ENCODE data around the gene DALRD3. TPM values are rescaled to one million over a fixed set of nuclear protein-coding genes. Genes with fewer than 3 reads are reported as not detected.

DALRD3 gene
- total RNA-seq, 1 experiment from 2014 or later = 42.9 TPM

DNA sequence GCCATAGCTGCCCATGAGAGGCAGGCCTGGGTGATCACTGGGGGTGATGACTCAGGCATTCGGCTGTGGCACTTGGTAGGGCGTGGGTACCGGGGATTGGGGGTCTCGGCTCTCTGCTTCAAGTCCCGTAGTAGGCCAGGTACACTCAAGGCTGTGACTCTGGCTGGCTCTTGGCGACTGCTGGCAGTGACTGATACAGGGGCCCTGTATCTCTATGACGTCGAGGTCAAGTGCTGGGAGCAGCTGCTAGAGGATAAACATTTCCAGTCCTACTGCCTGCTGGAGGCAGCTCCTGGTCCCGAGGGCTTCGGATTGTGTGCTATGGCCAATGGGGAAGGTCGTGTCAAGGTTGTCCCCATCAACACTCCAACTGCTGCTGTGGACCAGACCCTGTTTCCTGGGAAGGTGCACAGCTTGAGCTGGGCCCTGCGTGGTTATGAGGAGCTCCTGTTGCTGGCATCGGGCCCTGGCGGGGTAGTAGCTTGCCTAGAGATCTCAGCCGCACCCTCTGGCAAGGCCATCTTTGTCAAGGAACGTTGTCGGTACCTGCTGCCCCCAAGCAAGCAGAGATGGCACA lies 5.9 kb downstream of the DALRD3 start:
- Histone ChIP-seq H3K4me3 (replicated peaks in 1 of 2; ENCODE audit: low read depth in 1 of 2, low read length in 2 of 2) (no peak overlapping the region), H3K79me2 (ENCODE audit: insufficient read depth, low read length) (peaks cover 63% of the 10 kb centered on the region), H3K4me2 (ENCODE audit: low read length) (no peak overlapping the region), H3K9me3 (ENCODE audit: control insufficient read depth in 1 of 2, insufficient read depth in 1 of 2, low read depth in 1 of 2, low read length in 2 of 2) (no peaks in the 10 kb centered on the region), H3K27me3 (ENCODE audit: insufficient read depth, low read length) (no peaks in the 10 kb centered on the region), H4K20me1 (ENCODE audit: insufficient read depth) (no peaks in the 10 kb centered on the region), H3K9me2 (ENCODE audit: insufficient read depth) (no peaks in the 10 kb centered on the region), H3K36me3 (ENCODE audit: control insufficient read depth in 1 of 2, insufficient read depth in 2 of 2, low read length in 2 of 2) (peaks cover 19 to 39% of the 10 kb centered on the region in 2 experiments; a peak in 3 of 4 replicates), H3K9ac (ENCODE audit: low read length) (no peak overlapping the region), H2AFZ (ENCODE audit: low read depth, low read length, poor library complexity, severe bottlenecking) (no peak overlapping the region), H3K27ac (ENCODE audit: low read depth, low read length) (no peak overlapping the region), H3K4me1 (ENCODE audit: control insufficient read depth in 1 of 2, insufficient read depth in 2 of 2, low read length in 2 of 2) (peaks cover 8 to 25% of the 10 kb centered on the region in 2 experiments; a peak in 3 of 4 replicates)
- no peak for DNase-seq (ENCODE audit: low read depth, low spot score)
- no peak for ATAC-seq
- ChIA-PET RAD21 (ENCODE audit: low non-redundant PET in 1 of 2, low total read pairs in 2 of 2, uncharacterized antibody in 2 of 2, unreplicated experiment in 2 of 2) (interaction anchor here in 1 of 2 experiments (0.5 kb wide), 1 partner anchor 612 kb away, joined by 3 read pairs; no protein-coding TSS in a partner anchor), CTCF (interaction anchor here (2.2 kb wide), 1 partner anchor 25 kb away, joined by 15 read pairs; no protein-coding TSS in a partner anchor), POLR2A (interaction anchor here (1.5 to 1.8 kb wide), 2 partner anchors 10 to 17 kb away, joined by 5 read pairs; partner anchors contain the start of genes IMPDH2 and NDUFAF3)
- intact Hi-C loops (cut with micrococcal nuclease) = no loop called here
- no TSS peak for BruUV-seq (replicated peaks)
- no peak for TF ChIP-seq SIN3A (IDR thresholded peaks at IDR 0.05; ENCODE audit: low read depth)
- TF ChIP-seq POLR2A (IDR thresholded peaks at IDR 0.05; ENCODE audit: borderline replicate concordance, extremely low read depth, insufficient read depth, insufficient read length) = no peak
- TF ChIP-seq FOSL1 (IDR thresholded peaks at IDR 0.05; ENCODE audit: low read depth) = no peak
- no peak for TF ChIP-seq EZH2 (IDR thresholded peaks at IDR 0.05)
- no peak for TF ChIP-seq CTCF (IDR thresholded peaks at IDR 0.05 in 2 of 3, conservative IDR thresholded peaks at IDR 0.05 in 1 of 3; ENCODE audit: borderline replicate concordance in 1 of 3, insufficient read depth in 1 of 3, low read depth in 2 of 3, low read length in 2 of 3)
- TF ChIP-seq ATF3 (IDR thresholded peaks at IDR 0.05) = no peak
- no peak for TF ChIP-seq CEBPB (IDR thresholded peaks at IDR 0.05; ENCODE audit: low read depth)

Data from HCT116 (cell line).